Spleen (tissue), 11 donors: ENCODE data around the gene ORAI3. TPM values are rescaled to one million over a fixed set of nuclear protein-coding genes. Genes with fewer than 3 reads are reported as not detected.
"Not testable (repeated sequence)": the region's sequence is repeated elsewhere in the genome, so short reads cannot be mapped to it uniquely, and the experiment has no call there.

Experiments
- DNase-seq: peaks from one replicate; pipeline ENCODE4 v3.0.0-alpha.2; 2020
- H3K27ac ChIP-seq, 8 donors: fragments of 200-600 bp; sonication (generic) in 7 of 8; 1 replicate in 4 of 8; 2 replicates in 4 of 8; pipeline versions ENCODE4 v1.5.0 to v1.8.0; 2016 to 2021; ENCODE audit warnings: inconsistent platforms in 4 of 8, mild to moderate bottlenecking in 4 of 8, moderate library complexity in 1 of 8
- H3K27me3 ChIP-seq, 7 donors: fragments of 200-600 bp; sonication (generic) in 6 of 7; replicated peaks in 1 of 7; 1 replicate in 4 of 7; 2 replicates in 3 of 7; pipeline versions ENCODE4 v1.5.0 to v1.8.0; 2016 to 2021; ENCODE audit warnings: inconsistent platforms in 3 of 7, mild to moderate bottlenecking in 1 of 7
- H3K36me3 ChIP-seq, 6 donors: fragments of 200-600 bp; sonication (generic) in 5 of 6; 1 replicate in 4 of 6; 2 replicates in 2 of 6; pipeline versions ENCODE4 v1.5.0 to v1.8.0; 2016 to 2021; ENCODE audit warnings: inconsistent platforms in 2 of 6
- H3K4me1 ChIP-seq, 6 donors: fragments of 200-600 bp; sonication (generic) in 5 of 6; 1 replicate in 3 of 6; 2 replicates in 3 of 6; pipeline versions ENCODE4 v1.5.0 to v1.8.0; 2016 to 2021; ENCODE audit warnings: inconsistent platforms in 3 of 6
- H3K4me3 ChIP-seq, 8 donors: fragments of 200-600 bp; sonication (generic) in 7 of 8; 1 replicate in 4 of 8; 2 replicates in 4 of 8; pipeline versions ENCODE4 v1.5.0 to v1.8.0; 2016 to 2021; ENCODE audit warnings: inconsistent platforms in 4 of 8, mild to moderate bottlenecking in 4 of 8, moderate library complexity in 2 of 8
- H3K9me3 ChIP-seq, 8 donors: fragments of 200-600 bp; sonication (generic) in 7 of 8; 1 replicate in 4 of 8; 2 replicates in 4 of 8; pipeline versions ENCODE4 v1.5.0 to v1.8.0; 2016 to 2021; ENCODE audit warnings: inconsistent platforms in 4 of 8
- POLR2A ChIP-seq, 3 donors: fragments of 450-650 bp; IDR thresholded peaks; one replicate each; pipeline ENCODE4 v1.5.1; 2017; ENCODE audit warnings: antibody characterized with exemption in 3 of 3, mild to moderate bottlenecking in 1 of 3
- POLR2AphosphoS5 ChIP-seq, 3 donors: sonication (generic); formaldehyde crosslinking; IDR thresholded peaks; one replicate each; pipeline ENCODE4 v1.5.1; 2017; ENCODE audit warnings: antibody characterized with exemption in 3 of 3
- WGBS, 5 donors: extraction: QIAGEN DNeasy Blood & Tissue Kit in 3 of 5; methylation state at CpG; one replicate each; pipeline versions ENCODE4 v1.1.5 to v1.1.7; 2013 to 2018; 5-methylcytosine and 5-hydroxymethylcytosine counted together
- intact Hi-C: fragments of 100-400 bp; cut with DNase I; formaldehyde crosslinking; loops from one replicate; pipeline ENCODE4 v1.15.0; 2023; ENCODE audit warnings: low total_unique reads
- polyA plus RNA-seq, 3 donors: library from polyadenylated mRNA; stranded (reverse); fragments of 200-250 nt; gene quantifications; one replicate each; pipeline ENCODE4 v1.2.1, GENCODE V29; 2013
- total RNA-seq, 7 donors: library from RNA; depleted of rRNA in 3 of 7; stranded (reverse); fragments of >200 nt in 3 of 7; fragmentation: NEBNext Ultra II Directional in 4 of 7; extraction: Animal tissue kit (Norgen Biotek cat#: 25700) in 4 of 7; gene quantifications; one replicate each; pipeline versions ENCODE4 v1.1.0 to v1.2.1, GENCODE V29; 2016 to 2021
- TF ChIP-seq, protein P1 (sequence below), 11 experiments: fragments of 200-600 bp in 7 of 11; fragments of 450-650 bp in 4 of 11; sonication (generic) in 4 of 11; IDR thresholded peaks in 8 of 11; conservative IDR thresholded peaks in 3 of 11; 1 replicate in 7 of 11; 2 replicates in 4 of 11; pipeline versions ENCODE4 v1.4.0 to v1.8.0; 2016 to 2021; ENCODE audit warnings: antibody characterized with exemption in 11 of 11, inconsistent platforms in 4 of 11, mild to moderate bottlenecking in 1 of 11
- donor health status: healthy with polysubstance abuse.
- donor health status: DM: no; HTN: no; CAD: no; lungs with moderate emphysema.
- donor health status: DM: no; HTN: no; CAD: no.
- donor health status: Bipolar disorder and iron deficiency.
- donor health status: healthy.
- donor health status: DM: no; HTN: no; CAD: no.
- donor health status: DM: yes; HTN: yes; CAD: no.

Gene ORAI3
- total and polyA plus RNA-seq, 10 donors: 20.7 to 44.8 (median 26.3) TPM

DNA sequence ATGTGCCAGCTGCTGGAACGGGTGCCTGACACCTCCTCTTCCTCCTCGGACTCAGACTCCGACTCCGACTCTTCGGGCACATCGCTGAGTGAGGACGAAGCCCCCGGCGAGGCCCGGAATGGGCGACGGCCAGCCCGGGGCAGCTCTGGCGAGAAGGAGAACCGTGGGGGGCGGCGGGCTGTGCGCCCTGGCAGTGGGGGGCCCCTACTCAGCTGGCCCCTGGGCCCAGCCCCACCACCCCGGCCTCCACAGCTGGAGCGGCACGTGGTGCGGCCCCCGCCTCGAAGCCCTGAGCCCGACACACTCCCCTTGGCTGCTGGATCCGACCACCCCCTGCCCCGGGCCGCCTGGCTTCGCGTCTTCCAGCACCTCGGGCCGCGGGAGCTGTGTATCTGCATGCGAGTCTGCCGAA, 18.7 kb upstream of the ORAI3 start:
- Histone ChIP-seq H3K36me3 (peaks cover 0 to 97% (median 31%) of the 10 kb centered on the region in 6 donors), H3K4me1 (peaks cover 0 to 20% (median 5%) of the 10 kb centered on the region in 6 donors), H3K4me3 (no peak overlapping the region), H3K27me3 (no peaks in the 10 kb centered on the region), H3K27ac (no peak overlapping the region), H3K9me3 (no peaks in the 10 kb centered on the region)
- peak; percentile 78 for DNase-seq
- intact Hi-C loops: no loop called here
- WGBS, 5 donors: 88 to 94% (median 94%) methylated on average over 12 to 35 of the region's 35 CpGs
- TF ChIP-seq POLR2A (IDR thresholded peaks at IDR 0.05): no peak
- peak in 1 of 3 donors; percentile 48 for TF ChIP-seq POLR2AphosphoS5 (IDR thresholded peaks at IDR 0.05)
- TF ChIP-seq, protein P1, sequence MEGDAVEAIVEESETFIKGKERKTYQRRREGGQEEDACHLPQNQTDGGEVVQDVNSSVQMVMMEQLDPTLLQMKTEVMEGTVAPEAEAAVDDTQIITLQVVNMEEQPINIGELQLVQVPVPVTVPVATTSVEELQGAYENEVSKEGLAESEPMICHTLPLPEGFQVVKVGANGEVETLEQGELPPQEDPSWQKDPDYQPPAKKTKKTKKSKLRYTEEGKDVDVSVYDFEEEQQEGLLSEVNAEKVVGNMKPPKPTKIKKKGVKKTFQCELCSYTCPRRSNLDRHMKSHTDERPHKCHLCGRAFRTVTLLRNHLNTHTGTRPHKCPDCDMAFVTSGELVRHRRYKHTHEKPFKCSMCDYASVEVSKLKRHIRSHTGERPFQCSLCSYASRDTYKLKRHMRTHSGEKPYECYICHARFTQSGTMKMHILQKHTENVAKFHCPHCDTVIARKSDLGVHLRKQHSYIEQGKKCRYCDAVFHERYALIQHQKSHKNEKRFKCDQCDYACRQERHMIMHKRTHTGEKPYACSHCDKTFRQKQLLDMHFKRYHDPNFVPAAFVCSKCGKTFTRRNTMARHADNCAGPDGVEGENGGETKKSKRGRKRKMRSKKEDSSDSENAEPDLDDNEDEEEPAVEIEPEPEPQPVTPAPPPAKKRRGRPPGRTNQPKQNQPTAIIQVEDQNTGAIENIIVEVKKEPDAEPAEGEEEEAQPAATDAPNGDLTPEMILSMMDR (IDR thresholded peaks at IDR 0.05 in 8 of 11, conservative IDR thresholded peaks at IDR 0.05 in 3 of 11): no peak

- DNase-seq: no peak
- intact Hi-C loops: no loop called here
- peaks cover 0 to 97% (median 34%) of the 10 kb centered on the region in 6 donors for H3K36me3 ChIP-seq
- TF ChIP-seq, protein P1 (IDR thresholded peaks at IDR 0.05 in 8 of 11, conservative IDR thresholded peaks at IDR 0.05 in 3 of 11): no peak
- TF ChIP-seq POLR2AphosphoS5 (IDR thresholded peaks at IDR 0.05): no peak
- no peak for TF ChIP-seq POLR2A (IDR thresholded peaks at IDR 0.05)
- peaks cover 0 to 15% (median 0%) of the 10 kb centered on the region in 6 donors for H3K4me1 ChIP-seq
- no peak overlapping the region for H3K27ac ChIP-seq
- H3K9me3 ChIP-seq: no peaks in the 10 kb centered on the region
- no peak overlapping the region for H3K4me3 ChIP-seq
- no peaks in the 10 kb centered on the region for H3K27me3 ChIP-seq
- WGBS, 5 donors: 77 to 81% (median 79%) methylated on average over 12 of the region's 12 CpGs
These were observed 17.7 kb upstream of the ORAI3 start for GRCh38 chr16:30931068-30931650.

- Histone ChIP-seq H3K27me3 (no peaks in the 10 kb centered on the region), H3K36me3 (peaks cover 0 to 86% (median 29%) of the 10 kb centered on the region in 6 donors), H3K9me3 (no peaks in the 10 kb centered on the region), H3K4me1 (peaks cover 0 to 24% (median 5%) of the 10 kb centered on the region in 6 donors), H3K4me3 (no peak overlapping the region), H3K27ac (peak overlapping the region in 2 of 8 donors; percentile 2 to 24)
- no peak for DNase-seq
- WGBS, 5 donors: 45 to 59% (median 46%) methylated on average over 12 of the region's 12 CpGs
- intact Hi-C loops: no loop called here
- TF ChIP-seq POLR2A (IDR thresholded peaks at IDR 0.05) (no peak), POLR2AphosphoS5 (IDR thresholded peaks at IDR 0.05) (peak in 1 of 3 donors; percentile 10)
- TF ChIP-seq, protein P1 (IDR thresholded peaks at IDR 0.05 in 8 of 11, conservative IDR thresholded peaks at IDR 0.05 in 3 of 11): peak in 10 of 11 experiments; percentile 34 to 69 (median 56)
These were observed 13.9 kb upstream of the ORAI3 start for GRCh38 chr16:30934827-30935557.

DNA sequence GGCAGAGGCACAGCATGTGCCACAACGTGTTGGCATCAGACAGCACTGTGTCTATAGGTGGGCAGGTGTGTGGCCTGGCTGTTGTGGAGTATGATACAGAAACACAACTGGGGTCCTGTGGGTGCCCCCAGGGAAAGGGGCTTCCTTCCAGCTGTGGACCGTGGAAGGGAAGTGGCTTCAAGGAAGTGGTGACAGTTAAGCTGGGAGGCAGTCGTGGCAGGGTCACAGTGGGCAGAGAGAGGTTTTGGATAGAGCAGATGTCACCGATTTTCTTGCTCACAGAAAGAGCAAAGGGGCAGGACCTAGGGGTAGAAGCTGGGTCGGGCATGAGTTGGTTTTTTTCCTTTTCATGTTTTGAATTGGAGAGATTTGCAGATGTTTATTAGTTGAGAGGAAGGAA, 11.2 kb upstream of the ORAI3 start:
- TF ChIP-seq POLR2A (IDR thresholded peaks at IDR 0.05) (no peak), POLR2AphosphoS5 (IDR thresholded peaks at IDR 0.05) (no peak)
- TF ChIP-seq, protein P1 (IDR thresholded peaks at IDR 0.05 in 8 of 11, conservative IDR thresholded peaks at IDR 0.05 in 3 of 11): no peak
- no peak for DNase-seq
- H3K27ac ChIP-seq: peak overlapping the region in 2 of 8 donors; percentile 21 to 53
- no peaks in the 10 kb centered on the region for H3K9me3 ChIP-seq
- peaks cover 5 to 39% (median 18%) of the 10 kb centered on the region in 6 donors for H3K4me1 ChIP-seq
- WGBS, 5 donors: 9 to 25% (median 19%) methylated on average over 5 of the region's 5 CpGs
- intact Hi-C loops: no loop called here
- H3K27me3 ChIP-seq: no peaks in the 10 kb centered on the region
- no peak overlapping the region for H3K4me3 ChIP-seq
- peaks cover 0 to 76% (median 13%) of the 10 kb centered on the region in 6 donors for H3K36me3 ChIP-seq

- DNase-seq, H3K9me3 ChIP-seq, H3K4me3 ChIP-seq, H3K27ac ChIP-seq, H3K27me3 ChIP-seq, intact Hi-C loops: not testable (repeated sequence)
- Histone ChIP-seq H3K4me1 (peaks cover 5 to 41% (median 19%) of the 10 kb centered on the region in 6 donors), H3K36me3 (peaks cover 0 to 74% (median 9%) of the 10 kb centered on the region in 6 donors)
- 92 to 95% (median 94%) methylated on average over 8 of the region's 8 CpGs for WGBS, 5 donors
These were observed 9.3 kb upstream of the ORAI3 start for GRCh38 chr16:30939571-30939970.
